ENCODE data around the gene TMEM247. TPM values are rescaled to one million over a fixed set of nuclear protein-coding genes. Genes with fewer than 3 reads are reported as not detected.

TMEM247 gene
- total RNA-seq (2021), result not detected in 3 replicates
- not detected for Bru-seq, nascent RNA
- long read RNA-seq, experiment 1, result 0 reads
- long read RNA-seq, experiment 2, result 0 reads
- long read RNA-seq, experiment 3, result 0 reads

DNA sequence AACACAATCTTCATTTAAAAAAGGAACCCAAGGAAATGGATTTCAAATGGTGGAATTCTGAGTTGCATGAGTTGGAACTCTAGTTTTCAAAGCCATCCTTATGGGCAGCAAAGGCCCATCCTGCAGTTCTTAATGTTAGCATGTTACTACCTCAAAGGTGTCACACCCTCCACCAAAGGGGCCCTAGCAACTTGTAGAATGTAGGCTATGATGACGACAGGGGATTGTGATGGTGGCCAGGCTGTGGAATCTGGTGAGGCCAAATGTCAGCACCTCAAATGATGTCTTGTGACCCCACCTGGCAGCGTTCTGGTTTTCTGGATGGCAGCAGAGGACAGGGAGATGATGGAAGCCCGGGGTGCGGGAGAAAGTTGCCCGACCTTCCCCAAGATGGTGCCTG lies at the start of gene TMEM247:
TMEM247 (plus strand) TSS at position 301 of the 400 bp plus-strand sequence.
- CTCF ChIA-PET, result no interaction called here
- ATAC-seq (no peak), DNase-seq (ENCODE audit: low spot score) (no peak)
- TF ChIP-seq ELF4 (CRISPR knock-in tag; IDR thresholded peaks at IDR 0.05; ENCODE audit: low read depth), result no peak
- TF ChIP-seq, protein P1, sequence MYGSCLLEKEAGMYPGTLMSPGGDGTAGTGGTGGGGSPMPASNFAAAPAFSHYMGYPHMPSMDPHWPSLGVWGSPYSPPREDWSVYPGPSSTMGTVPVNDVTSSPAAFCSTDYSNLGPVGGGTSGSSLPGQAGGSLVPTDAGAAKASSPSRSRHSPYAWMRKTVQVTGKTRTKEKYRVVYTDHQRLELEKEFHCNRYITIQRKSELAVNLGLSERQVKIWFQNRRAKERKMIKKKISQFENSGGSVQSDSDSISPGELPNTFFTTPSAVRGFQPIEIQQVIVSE (CRISPR knock-in tag; IDR thresholded peaks at IDR 0.05; ENCODE audit: borderline replicate concordance), result no peak
- TF ChIP-seq, protein P2, sequence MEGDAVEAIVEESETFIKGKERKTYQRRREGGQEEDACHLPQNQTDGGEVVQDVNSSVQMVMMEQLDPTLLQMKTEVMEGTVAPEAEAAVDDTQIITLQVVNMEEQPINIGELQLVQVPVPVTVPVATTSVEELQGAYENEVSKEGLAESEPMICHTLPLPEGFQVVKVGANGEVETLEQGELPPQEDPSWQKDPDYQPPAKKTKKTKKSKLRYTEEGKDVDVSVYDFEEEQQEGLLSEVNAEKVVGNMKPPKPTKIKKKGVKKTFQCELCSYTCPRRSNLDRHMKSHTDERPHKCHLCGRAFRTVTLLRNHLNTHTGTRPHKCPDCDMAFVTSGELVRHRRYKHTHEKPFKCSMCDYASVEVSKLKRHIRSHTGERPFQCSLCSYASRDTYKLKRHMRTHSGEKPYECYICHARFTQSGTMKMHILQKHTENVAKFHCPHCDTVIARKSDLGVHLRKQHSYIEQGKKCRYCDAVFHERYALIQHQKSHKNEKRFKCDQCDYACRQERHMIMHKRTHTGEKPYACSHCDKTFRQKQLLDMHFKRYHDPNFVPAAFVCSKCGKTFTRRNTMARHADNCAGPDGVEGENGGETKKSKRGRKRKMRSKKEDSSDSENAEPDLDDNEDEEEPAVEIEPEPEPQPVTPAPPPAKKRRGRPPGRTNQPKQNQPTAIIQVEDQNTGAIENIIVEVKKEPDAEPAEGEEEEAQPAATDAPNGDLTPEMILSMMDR (IDR thresholded peaks at IDR 0.05), result no peak
- TF ChIP-seq TCF7 (CRISPR knock-in tag; IDR thresholded peaks at IDR 0.05; ENCODE audit: low read depth), result no peak
- no peak for TF ChIP-seq HMGA2 (CRISPR knock-in tag; IDR thresholded peaks at IDR 0.05)
- TF ChIP-seq, protein P3, sequence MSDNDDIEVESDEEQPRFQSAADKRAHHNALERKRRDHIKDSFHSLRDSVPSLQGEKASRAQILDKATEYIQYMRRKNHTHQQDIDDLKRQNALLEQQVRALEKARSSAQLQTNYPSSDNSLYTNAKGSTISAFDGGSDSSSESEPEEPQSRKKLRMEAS (CRISPR knock-in tag; IDR thresholded peaks at IDR 0.05), result no peak
- Mint-ChIP-seq H3K9me3 (peaks cover 47% of the 10 kb centered on the region), H3K27ac (no peak within 1 kb of the TSS), H3K36me3 (peaks cover 21% of the 10 kb centered on the region), H3K27me3 (ENCODE audit: low read depth) (peaks cover 14% of the 10 kb centered on the region), H3K4me3 (no peak within 1 kb of the TSS), H3K4me1 (peaks cover 20% of the 10 kb centered on the region)
- POLR2A ChIA-PET, result no interaction called here

DNA sequence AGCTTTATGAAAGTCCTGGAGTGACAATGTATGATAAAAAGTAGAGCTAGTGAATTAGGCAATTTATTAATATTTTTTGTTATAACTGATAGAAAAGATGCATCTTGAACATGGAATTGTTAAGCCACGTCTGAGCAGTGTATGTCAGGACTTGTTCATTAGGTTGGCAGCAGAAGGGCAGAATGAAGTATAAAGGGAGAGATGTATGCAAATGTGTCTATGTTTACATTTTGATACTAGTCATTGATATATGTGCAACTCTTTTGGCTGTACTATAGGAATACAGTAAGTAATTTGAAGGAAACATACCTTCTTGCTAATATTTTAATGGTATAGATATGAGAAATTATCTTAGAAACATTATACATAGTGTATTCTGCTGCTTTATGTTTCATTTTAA lies 49.0 kb upstream of the TMEM247 start:
- no peak overlapping the region for H3K27ac Mint-ChIP-seq
- no peak for ATAC-seq
- peaks cover 7% of the 10 kb centered on the region for H3K9me3 Mint-ChIP-seq
- no peaks in the 10 kb centered on the region; the same call in 1 of the 2 replicates for H3K36me3 Mint-ChIP-seq
- DNase-seq (ENCODE audit: low spot score), result no peak
- ChIA-PET POLR2A (no interaction called here), CTCF (no interaction called here)
- peaks cover 12% of the 10 kb centered on the region for H3K4me1 Mint-ChIP-seq
- no peak overlapping the region for H3K4me3 Mint-ChIP-seq
- peaks cover 3% of the 10 kb centered on the region for H3K27me3 Mint-ChIP-seq (ENCODE audit: low read depth)
- TF ChIP-seq, protein P4, sequence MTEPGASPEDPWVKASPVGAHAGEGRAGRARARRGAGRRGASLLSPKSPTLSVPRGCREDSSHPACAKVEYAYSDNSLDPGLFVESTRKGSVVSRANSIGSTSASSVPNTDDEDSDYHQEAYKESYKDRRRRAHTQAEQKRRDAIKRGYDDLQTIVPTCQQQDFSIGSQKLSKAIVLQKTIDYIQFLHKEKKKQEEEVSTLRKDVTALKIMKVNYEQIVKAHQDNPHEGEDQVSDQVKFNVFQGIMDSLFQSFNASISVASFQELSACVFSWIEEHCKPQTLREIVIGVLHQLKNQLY (CRISPR knock-in tag; IDR thresholded peaks at IDR 0.05), result no peak
- TF ChIP-seq RELA (CRISPR knock-in tag; IDR thresholded peaks at IDR 0.05; ENCODE audit: borderline replicate concordance) (no peak), GABPB1 (CRISPR knock-in tag; IDR thresholded peaks at IDR 0.05) (no peak), RORB (CRISPR knock-in tag; IDR thresholded peaks at IDR 0.05) (no peak), ZBTB21 (CRISPR knock-in tag; IDR thresholded peaks at IDR 0.05; ENCODE audit: borderline replicate concordance) (no peak), ZNF138 (CRISPR knock-in tag; conservative IDR thresholded peaks at IDR 0.05) (no peak), MYBL2 (CRISPR knock-in tag; IDR thresholded peaks at IDR 0.05) (no peak), NR3C1 (CRISPR knock-in tag; conservative IDR thresholded peaks at IDR 0.05; ENCODE audit: low read depth) (no peak), GTF2I (CRISPR knock-in tag; conservative IDR thresholded peaks at IDR 0.05) (no peak), CREM (CRISPR knock-in tag; IDR thresholded peaks at IDR 0.05) (no peak), FOXK1 (CRISPR knock-in tag; IDR thresholded peaks at IDR 0.05) (no peak), NFATC4 (CRISPR knock-in tag; IDR thresholded peaks at IDR 0.05) (no peak)
- TF ChIP-seq, protein P5, sequence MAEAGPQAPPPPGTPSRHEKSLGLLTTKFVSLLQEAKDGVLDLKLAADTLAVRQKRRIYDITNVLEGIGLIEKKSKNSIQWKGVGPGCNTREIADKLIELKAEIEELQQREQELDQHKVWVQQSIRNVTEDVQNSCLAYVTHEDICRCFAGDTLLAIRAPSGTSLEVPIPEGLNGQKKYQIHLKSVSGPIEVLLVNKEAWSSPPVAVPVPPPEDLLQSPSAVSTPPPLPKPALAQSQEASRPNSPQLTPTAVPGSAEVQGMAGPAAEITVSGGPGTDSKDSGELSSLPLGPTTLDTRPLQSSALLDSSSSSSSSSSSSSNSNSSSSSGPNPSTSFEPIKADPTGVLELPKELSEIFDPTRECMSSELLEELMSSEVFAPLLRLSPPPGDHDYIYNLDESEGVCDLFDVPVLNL (CRISPR knock-in tag; IDR thresholded peaks at IDR 0.05; ENCODE audit: borderline replicate concordance, low read depth), result no peak
- TF ChIP-seq, protein P6, sequence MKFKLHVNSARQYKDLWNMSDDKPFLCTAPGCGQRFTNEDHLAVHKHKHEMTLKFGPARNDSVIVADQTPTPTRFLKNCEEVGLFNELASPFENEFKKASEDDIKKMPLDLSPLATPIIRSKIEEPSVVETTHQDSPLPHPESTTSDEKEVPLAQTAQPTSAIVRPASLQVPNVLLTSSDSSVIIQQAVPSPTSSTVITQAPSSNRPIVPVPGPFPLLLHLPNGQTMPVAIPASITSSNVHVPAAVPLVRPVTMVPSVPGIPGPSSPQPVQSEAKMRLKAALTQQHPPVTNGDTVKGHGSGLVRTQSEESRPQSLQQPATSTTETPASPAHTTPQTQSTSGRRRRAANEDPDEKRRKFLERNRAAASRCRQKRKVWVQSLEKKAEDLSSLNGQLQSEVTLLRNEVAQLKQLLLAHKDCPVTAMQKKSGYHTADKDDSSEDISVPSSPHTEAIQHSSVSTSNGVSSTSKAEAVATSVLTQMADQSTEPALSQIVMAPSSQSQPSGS (CRISPR knock-in tag; IDR thresholded peaks at IDR 0.05; ENCODE audit: borderline replicate concordance, low read depth), result no peak
- TF ChIP-seq, protein P2 (IDR thresholded peaks at IDR 0.05), result no peak
- TF ChIP-seq, protein P7, sequence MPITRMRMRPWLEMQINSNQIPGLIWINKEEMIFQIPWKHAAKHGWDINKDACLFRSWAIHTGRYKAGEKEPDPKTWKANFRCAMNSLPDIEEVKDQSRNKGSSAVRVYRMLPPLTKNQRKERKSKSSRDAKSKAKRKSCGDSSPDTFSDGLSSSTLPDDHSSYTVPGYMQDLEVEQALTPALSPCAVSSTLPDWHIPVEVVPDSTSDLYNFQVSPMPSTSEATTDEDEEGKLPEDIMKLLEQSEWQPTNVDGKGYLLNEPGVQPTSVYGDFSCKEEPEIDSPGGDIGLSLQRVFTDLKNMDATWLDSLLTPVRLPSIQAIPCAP (CRISPR knock-in tag; IDR thresholded peaks at IDR 0.05), result no peak
- TF ChIP-seq, protein P8, sequence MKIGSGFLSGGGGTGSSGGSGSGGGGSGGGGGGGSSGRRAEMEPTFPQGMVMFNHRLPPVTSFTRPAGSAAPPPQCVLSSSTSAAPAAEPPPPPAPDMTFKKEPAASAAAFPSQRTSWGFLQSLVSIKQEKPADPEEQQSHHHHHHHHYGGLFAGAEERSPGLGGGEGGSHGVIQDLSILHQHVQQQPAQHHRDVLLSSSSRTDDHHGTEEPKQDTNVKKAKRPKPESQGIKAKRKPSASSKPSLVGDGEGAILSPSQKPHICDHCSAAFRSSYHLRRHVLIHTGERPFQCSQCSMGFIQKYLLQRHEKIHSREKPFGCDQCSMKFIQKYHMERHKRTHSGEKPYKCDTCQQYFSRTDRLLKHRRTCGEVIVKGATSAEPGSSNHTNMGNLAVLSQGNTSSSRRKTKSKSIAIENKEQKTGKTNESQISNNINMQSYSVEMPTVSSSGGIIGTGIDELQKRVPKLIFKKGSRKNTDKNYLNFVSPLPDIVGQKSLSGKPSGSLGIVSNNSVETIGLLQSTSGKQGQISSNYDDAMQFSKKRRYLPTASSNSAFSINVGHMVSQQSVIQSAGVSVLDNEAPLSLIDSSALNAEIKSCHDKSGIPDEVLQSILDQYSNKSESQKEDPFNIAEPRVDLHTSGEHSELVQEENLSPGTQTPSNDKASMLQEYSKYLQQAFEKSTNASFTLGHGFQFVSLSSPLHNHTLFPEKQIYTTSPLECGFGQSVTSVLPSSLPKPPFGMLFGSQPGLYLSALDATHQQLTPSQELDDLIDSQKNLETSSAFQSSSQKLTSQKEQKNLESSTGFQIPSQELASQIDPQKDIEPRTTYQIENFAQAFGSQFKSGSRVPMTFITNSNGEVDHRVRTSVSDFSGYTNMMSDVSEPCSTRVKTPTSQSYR (CRISPR knock-in tag; IDR thresholded peaks at IDR 0.05), result no peak

Measured in WTC11 (cell line).